ENCODE measurements around the gene DIPK1A. TPM values are rescaled to one million over a fixed set of nuclear protein-coding genes. Genes with fewer than 3 reads are reported as not detected.

Gene DIPK1A
- total RNA-seq, 2 experiments from 2014 or later: 10.2 to 11.9 TPM

GRCh38 chr1:92961896-92962752, 862 bp upstream of the DIPK1A start:
- POLR2A ChIA-PET: interaction anchor here (0.6 to 2.1 kb wide), 14 partner anchors 11 to 585 kb away, joined by 3 to 25 read pairs (median 6); partner anchors contain the start of genes GFI1 and RPL5
- CTCF ChIA-PET: interaction anchor here (0.7 to 4.5 kb wide), 9 partner anchors 8 to 118 kb away, joined by 3 to 42 read pairs (median 6); no protein-coding TSS in a partner anchor

- POLR2A ChIA-PET: interaction anchor here (0.5 to 1.1 kb wide), 4 partner anchors 75 to 127 kb away, joined by 3 to 4 read pairs (median 3); no protein-coding TSS in a partner anchor
Observed at GRCh38 chr1:92960395-92961130, 699 bp downstream of the DIPK1A start.

GRCh38 chr1:92958203-92958970, 2.9 kb downstream of the DIPK1A start:
- ChIA-PET POLR2A (no interaction called here), CTCF (interaction anchor here (1.4 to 2.5 kb wide), 2 partner anchors 36 to 100 kb away, joined by 4 to 10 read pairs; no protein-coding TSS in a partner anchor)

More at GRCh38 chr1:92960395-92961130, 699 bp downstream of the DIPK1A start:
- CTCF ChIA-PET: interaction anchor here (0.9 to 4.5 kb wide), 12 partner anchors 8 to 128 kb away, joined by 3 to 42 read pairs (median 4); no protein-coding TSS in a partner anchor

GRCh38 chr1:92957030-92957734, 4.1 kb downstream of the DIPK1A start:
- CTCF ChIA-PET: interaction anchor here (2.0 to 2.5 kb wide), 2 partner anchors 36 to 98 kb away, joined by 8 to 10 read pairs; no protein-coding TSS in a partner anchor
- POLR2A ChIA-PET: no interaction called here

- POLR2A ChIA-PET: interaction anchor here (0.5 kb wide), 1 partner anchor 121 kb away, joined by 7 read pairs; no protein-coding TSS in a partner anchor
- CTCF ChIA-PET: interaction anchor here (1.0 to 2.5 kb wide), 3 partner anchors 15 to 98 kb away, joined by 3 to 10 read pairs (median 8); no protein-coding TSS in a partner anchor
Observed at GRCh38 chr1:92956254-92957029, 4.8 kb downstream of the DIPK1A start.

- ChIA-PET POLR2A (no interaction called here), CTCF (interaction anchor here (0.7 kb wide), 3 partner anchors 22 to 121 kb away, joined by 3 read pairs; no protein-coding TSS in a partner anchor)
Observed at GRCh38 chr1:92953491-92953890, 7.8 kb downstream of the DIPK1A start.

- ChIA-PET CTCF (no interaction called here), POLR2A (no interaction called here)
Observed at GRCh38 chr1:92952714-92953113, 8.5 kb downstream of the DIPK1A start.

- ChIA-PET CTCF (interaction anchor here (0.9 to 1.5 kb wide), 4 partner anchors 9 to 91 kb away, joined by 3 to 5 read pairs (median 4); partner anchors contain the start of gene DIPK1A), POLR2A (no interaction called here)
Observed at GRCh38 chr1:92951141-92951582, 10.1 kb downstream of the DIPK1A start.

GRCh38 chr1:92949937-92950817, 11.1 kb downstream of the DIPK1A start:
- CTCF ChIA-PET: interaction anchor here (0.7 to 1.5 kb wide), 5 partner anchors 10 to 90 kb away, joined by 3 to 5 read pairs (median 4); partner anchors contain the start of gene DIPK1A
- POLR2A ChIA-PET: no interaction called here

GRCh38 chr1:92948071-92948470, 13.2 kb downstream of the DIPK1A start:
- CTCF ChIA-PET: interaction anchor here (1.6 to 1.8 kb wide), 2 partner anchors 12 to 46 kb away, joined by 4 read pairs; no protein-coding TSS in a partner anchor

GRCh38 chr1:92945748-92946270, 15.5 kb downstream of the DIPK1A start:
- ChIA-PET CTCF (interaction anchor here (0.7 kb wide), 1 partner anchor 83 kb away, joined by 3 read pairs; no protein-coding TSS in a partner anchor), POLR2A (interaction anchor here (0.5 kb wide), 1 partner anchor 16 kb away, joined by 6 read pairs; no protein-coding TSS in a partner anchor)

More at GRCh38 chr1:92948071-92948470, 13.2 kb downstream of the DIPK1A start:
- POLR2A ChIA-PET: no interaction called here

- ChIA-PET CTCF (no interaction called here), POLR2A (no interaction called here)
Observed at GRCh38 chr1:92944901-92945747, 16.1 kb downstream of the DIPK1A start.

GRCh38 chr1:92943502-92943847, 17.8 kb downstream of the DIPK1A start:
- ChIA-PET CTCF (no interaction called here), POLR2A (interaction anchor here (0.6 kb wide), 1 partner anchor 324 kb away, joined by 3 read pairs; no protein-coding TSS in a partner anchor)

- CTCF ChIA-PET: interaction anchor here (0.9 to 1.1 kb wide), 2 partner anchors 15 to 81 kb away, joined by 3 read pairs; no protein-coding TSS in a partner anchor
- POLR2A ChIA-PET: no interaction called here
Observed at GRCh38 chr1:92940541-92940940, 20.7 kb downstream of the DIPK1A start.

- ChIA-PET CTCF (no interaction called here), POLR2A (interaction anchor here (0.7 kb wide), 1 partner anchor 733 kb away, joined by 5 read pairs; no protein-coding TSS in a partner anchor)
Observed at GRCh38 chr1:92937731-92938130, 23.5 kb downstream of the DIPK1A start.

Data from activated CD8-positive, alpha-beta memory T cell treated with anti-CD3 and anti-CD28 coated beads for 36 hours (primary cell).